Measurements from ENCODE around the gene CLEC20A.

Gene CLEC20A

DNA sequence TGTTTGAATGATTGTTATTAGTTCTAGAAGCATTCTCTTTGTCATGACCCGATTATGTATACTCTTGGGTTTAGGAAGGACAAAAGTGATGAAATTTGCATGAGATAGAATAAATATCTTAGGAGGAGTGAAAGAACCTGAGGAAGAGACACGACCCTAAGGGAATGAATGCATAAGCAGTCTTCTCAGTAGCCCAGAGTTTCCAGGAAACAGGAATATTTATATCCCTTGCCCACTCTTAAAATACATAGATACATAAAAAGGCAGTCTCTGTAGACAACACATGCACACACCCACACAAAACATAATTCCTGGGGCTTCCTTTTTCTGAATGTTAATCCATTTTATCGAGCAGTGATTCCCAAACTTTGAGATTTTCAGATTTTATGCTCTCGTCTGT, 19.4 kb downstream of the CLEC20A start:
- no peak for TF ChIP-seq CTCF (IDR thresholded peaks at IDR 0.05; ENCODE audit: low read depth, low read length)
- no peak for DNase-seq (ENCODE audit: extremely low read depth, low read depth)

GRCh38 chr1:178472531-178472930, 24.2 kb downstream of the CLEC20A start:
- no peak for DNase-seq (ENCODE audit: extremely low read depth, low read depth)
- TF ChIP-seq CTCF (IDR thresholded peaks at IDR 0.05; ENCODE audit: low read depth, low read length) = no peak

DNA sequence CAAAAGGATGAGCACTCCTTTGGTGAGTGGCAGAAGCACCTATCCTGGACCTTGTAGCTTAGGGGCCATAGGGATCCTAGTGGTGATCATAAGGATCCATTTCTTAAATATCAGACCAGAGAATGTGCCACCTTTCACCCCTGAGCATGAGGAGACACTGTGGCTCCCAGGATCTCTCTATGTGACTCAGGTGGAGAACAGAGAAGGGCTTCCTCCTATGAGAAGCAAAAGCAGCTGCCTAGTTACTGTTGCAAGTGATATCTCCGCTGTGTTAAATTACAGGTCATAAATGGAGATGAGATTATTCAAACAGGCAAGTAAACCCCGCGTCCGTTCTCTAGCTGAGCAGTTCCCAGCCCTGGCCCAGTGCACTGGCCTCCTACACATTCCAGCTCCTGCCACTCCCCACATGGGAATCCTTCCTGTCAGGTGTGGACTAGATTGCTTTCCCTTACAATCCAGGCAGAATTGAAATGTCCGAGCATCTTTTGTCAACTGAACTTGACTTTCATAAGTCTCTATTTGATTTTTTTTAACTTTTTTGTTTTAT, 26.3 kb downstream of the CLEC20A start:
- no peak for DNase-seq (ENCODE audit: extremely low read depth, low read depth)
- TF ChIP-seq CTCF (IDR thresholded peaks at IDR 0.05; ENCODE audit: low read depth, low read length) = no peak

DNA sequence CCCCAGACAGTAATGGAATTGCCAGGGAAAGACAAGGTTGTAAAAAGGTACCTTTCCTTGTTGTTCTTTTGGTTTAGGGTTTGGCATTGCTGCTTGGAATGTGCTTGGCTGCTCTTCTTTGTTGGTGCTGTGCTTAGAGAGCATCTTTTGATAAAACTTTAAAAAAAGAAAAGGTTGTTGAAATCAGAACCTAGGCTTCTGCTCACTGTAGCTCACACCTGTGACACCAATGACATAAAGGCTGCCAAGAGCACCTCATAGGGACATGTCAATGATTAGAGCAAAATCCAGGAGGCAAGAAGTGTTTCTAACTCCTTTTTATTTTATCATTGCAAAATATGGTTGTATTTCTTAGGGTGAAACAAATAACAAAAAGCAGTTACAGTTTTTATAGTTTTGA, 28.9 kb downstream of the CLEC20A start:
- no peak for TF ChIP-seq CTCF (IDR thresholded peaks at IDR 0.05; ENCODE audit: low read depth, low read length)

GRCh38 chr1:178465011-178465410, 31.8 kb downstream of the CLEC20A start:
- TF ChIP-seq CTCF (IDR thresholded peaks at IDR 0.05; ENCODE audit: low read depth, low read length) = no peak
- DNase-seq (ENCODE audit: extremely low read depth, low read depth) = no peak

More for the DNA sequence above, 28.9 kb downstream of the CLEC20A start:
- no peak for DNase-seq (ENCODE audit: extremely low read depth, low read depth)

- TF ChIP-seq CTCF (IDR thresholded peaks at IDR 0.05; ENCODE audit: low read depth, low read length) = no peak
- no peak for DNase-seq (ENCODE audit: extremely low read depth, low read depth)
Measured at GRCh38 chr1:178464566-178464965, 32.2 kb downstream of the CLEC20A start.

- no peak for DNase-seq (ENCODE audit: extremely low read depth, low read depth)
- no peak for TF ChIP-seq CTCF (IDR thresholded peaks at IDR 0.05; ENCODE audit: low read depth, low read length)
Measured at GRCh38 chr1:178464141-178464540, 32.6 kb downstream of the CLEC20A start.
